Nephron progenitor cell (in vitro differentiated cells): Measurements from ENCODE around the gene USP44.
"Not testable (repeated sequence)": the region's sequence is repeated elsewhere in the genome, so short reads cannot be mapped to it uniquely, and the experiment has no call there.

Source experiments
- DNase-seq: peaks from one replicate; pipeline ENCODE4 v3.0.0; 2021
- H3K27ac Mint-ChIP-seq: 2 replicates; pipeline ENCODE4 v1.8.0; 2021; ENCODE audit warnings: mild to moderate bottlenecking, moderate library complexity, mixed read lengths
- H3K27me3 Mint-ChIP-seq: 2 replicates; pipeline ENCODE4 v1.8.0; 2021; ENCODE audit warnings: mild to moderate bottlenecking, low read depth, mixed read lengths; ENCODE audit not compliant: poor library complexity
- H3K36me3 Mint-ChIP-seq: 2 replicates; pipeline ENCODE4 v1.8.0; 2021; ENCODE audit warnings: low read depth, mixed read lengths
- H3K4me1 Mint-ChIP-seq: 2 replicates; pipeline ENCODE4 v1.8.0; 2021; ENCODE audit warnings: mixed read lengths
- H3K4me3 Mint-ChIP-seq: 2 replicates; pipeline ENCODE4 v1.8.0; 2021; ENCODE audit warnings: mild to moderate bottlenecking, moderate library complexity, mixed read lengths
- H3K9me3 Mint-ChIP-seq: 2 replicates; pipeline ENCODE4 v1.8.0; 2021; ENCODE audit warnings: mild to moderate bottlenecking, moderate library complexity, mixed read lengths
- TF ChIP-seq, protein P1 (sequence below): fragments of 200-600 bp; sonication (generic); IDR thresholded peaks from 2 replicates; pipeline ENCODE4 v1.5.0; 2021; ENCODE audit warnings: antibody characterized with exemption

The USP44 gene

DNA sequence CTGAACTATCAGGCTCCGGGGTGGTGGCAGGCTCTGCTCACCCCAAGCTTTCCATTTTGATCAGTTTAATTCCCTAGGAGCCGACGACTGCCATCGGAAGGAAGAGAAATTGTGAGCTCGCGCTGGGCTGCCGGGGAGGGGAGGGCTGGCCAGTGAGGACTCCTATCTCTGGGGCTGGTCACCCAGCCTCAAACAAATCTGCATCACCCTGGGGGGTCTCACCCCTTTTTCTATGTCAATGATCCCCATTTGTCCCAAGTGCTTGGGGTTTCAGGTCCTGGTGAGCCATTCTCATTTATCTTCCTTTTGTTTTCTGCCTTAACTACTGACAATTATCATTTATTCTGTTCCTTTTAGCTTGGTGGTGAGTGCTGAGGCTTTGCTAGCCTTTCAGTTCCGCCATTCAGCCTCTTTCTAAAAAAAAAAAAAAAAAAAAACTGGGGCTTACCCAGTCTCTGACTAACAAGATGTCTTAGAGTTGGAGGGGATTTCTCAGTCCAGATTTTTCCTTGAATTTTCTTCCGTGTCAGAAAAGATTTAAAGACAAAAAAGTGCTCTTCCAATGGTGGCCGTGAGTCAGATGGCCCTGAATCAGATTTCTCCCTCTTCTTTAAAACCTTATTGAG, 22.8 kb upstream of the USP44 start:
- peak overlapping the region; percentile 44 for H3K4me3 Mint-ChIP-seq
- peak; percentile 5 for DNase-seq
- peaks cover 16% of the 10 kb centered on the region for H3K27me3 Mint-ChIP-seq
- H3K27ac Mint-ChIP-seq: no peak overlapping the region
- TF ChIP-seq, protein P1, sequence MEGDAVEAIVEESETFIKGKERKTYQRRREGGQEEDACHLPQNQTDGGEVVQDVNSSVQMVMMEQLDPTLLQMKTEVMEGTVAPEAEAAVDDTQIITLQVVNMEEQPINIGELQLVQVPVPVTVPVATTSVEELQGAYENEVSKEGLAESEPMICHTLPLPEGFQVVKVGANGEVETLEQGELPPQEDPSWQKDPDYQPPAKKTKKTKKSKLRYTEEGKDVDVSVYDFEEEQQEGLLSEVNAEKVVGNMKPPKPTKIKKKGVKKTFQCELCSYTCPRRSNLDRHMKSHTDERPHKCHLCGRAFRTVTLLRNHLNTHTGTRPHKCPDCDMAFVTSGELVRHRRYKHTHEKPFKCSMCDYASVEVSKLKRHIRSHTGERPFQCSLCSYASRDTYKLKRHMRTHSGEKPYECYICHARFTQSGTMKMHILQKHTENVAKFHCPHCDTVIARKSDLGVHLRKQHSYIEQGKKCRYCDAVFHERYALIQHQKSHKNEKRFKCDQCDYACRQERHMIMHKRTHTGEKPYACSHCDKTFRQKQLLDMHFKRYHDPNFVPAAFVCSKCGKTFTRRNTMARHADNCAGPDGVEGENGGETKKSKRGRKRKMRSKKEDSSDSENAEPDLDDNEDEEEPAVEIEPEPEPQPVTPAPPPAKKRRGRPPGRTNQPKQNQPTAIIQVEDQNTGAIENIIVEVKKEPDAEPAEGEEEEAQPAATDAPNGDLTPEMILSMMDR: no peak
- H3K9me3 Mint-ChIP-seq: no peaks in the 10 kb centered on the region
- no peaks in the 10 kb centered on the region for H3K36me3 Mint-ChIP-seq
- peaks cover 11% of the 10 kb centered on the region for H3K4me1 Mint-ChIP-seq

DNA sequence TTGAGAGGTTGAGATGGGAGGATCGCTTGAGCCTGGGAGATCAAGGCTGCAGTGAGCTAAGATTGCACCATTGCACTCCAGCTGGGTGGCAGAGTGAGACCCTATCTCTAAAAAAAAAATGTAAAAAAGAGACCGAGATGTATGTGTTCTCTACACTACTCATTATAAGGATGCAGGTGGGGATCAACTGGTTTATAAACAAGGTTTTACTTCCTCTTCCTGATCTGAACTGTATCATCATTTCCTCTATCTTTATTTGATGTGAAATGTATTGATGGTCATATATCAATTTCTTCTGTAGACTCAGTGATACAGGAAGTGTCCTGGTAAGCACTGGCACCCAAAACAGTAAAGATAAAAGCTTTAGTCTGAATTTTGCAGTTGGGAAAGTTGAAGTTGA, 20.1 kb upstream of the USP44 start:
- peaks cover 9% of the 10 kb centered on the region for H3K27me3 Mint-ChIP-seq

DNA sequence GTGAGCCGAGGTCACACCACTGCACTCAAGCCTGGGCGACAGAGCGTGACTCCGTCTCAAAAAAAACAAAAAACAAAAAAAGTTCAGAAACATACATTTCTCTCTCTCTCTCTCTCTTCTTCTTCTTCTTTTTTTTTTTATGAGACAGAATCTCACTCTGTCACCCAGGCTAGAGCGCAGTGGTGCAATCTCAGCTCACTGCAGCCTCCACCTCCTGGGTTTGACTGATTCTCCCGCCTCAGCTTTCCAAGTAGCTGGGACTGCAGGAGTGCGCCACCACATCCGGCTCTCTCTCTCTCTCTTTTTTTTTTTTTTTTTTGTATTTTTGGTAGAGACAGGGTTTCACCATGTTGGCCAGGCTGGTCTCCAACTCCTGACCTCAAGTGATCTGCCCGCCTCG, 16.8 kb upstream of the USP44 start:
- H3K36me3 Mint-ChIP-seq, H3K9me3 Mint-ChIP-seq, DNase-seq: not testable (repeated sequence)

More for the DNA sequence above, 20.1 kb upstream of the USP44 start:
- Mint-ChIP-seq H3K4me3 (no peak overlapping the region), H3K27ac (no peak overlapping the region), H3K9me3 (peaks cover 4% of the 10 kb centered on the region), H3K4me1 (peaks cover 11% of the 10 kb centered on the region), H3K36me3 (no peaks in the 10 kb centered on the region)
- DNase-seq: no peak
- TF ChIP-seq, protein P1: no peak

DNA sequence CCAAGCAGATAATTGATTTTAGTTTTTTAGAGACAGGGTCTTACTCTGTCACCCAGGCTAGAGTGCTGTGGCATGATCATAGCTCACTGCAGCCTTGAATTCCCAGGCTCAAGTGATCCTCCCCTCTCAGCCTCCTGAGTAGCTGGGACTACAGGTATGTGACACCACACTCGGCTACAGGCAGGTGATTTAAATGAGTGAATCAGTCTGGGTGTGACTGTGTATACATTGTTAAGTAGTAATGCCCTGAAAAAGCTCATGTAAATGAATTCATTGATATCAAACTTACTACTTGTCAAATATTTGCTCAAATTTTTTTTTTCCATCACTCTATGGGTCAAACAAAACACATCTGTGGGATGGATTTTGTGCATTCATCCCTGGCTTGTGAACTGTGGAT, 6.3 kb upstream of the USP44 start:
- Mint-ChIP-seq H3K4me3 (no peak overlapping the region), H3K27ac (no peak overlapping the region), H3K4me1 (no peaks in the 10 kb centered on the region), H3K27me3 (peaks cover 15% of the 10 kb centered on the region), H3K9me3 (no peaks in the 10 kb centered on the region), H3K36me3 (no peaks in the 10 kb centered on the region)
- DNase-seq: no peak
- TF ChIP-seq, protein P1: no peak

More for the DNA sequence above, 16.8 kb upstream of the USP44 start:
- not testable (repeated sequence) for H3K27ac Mint-ChIP-seq, H3K4me3 Mint-ChIP-seq, H3K4me1 Mint-ChIP-seq, H3K27me3 Mint-ChIP-seq

DNA sequence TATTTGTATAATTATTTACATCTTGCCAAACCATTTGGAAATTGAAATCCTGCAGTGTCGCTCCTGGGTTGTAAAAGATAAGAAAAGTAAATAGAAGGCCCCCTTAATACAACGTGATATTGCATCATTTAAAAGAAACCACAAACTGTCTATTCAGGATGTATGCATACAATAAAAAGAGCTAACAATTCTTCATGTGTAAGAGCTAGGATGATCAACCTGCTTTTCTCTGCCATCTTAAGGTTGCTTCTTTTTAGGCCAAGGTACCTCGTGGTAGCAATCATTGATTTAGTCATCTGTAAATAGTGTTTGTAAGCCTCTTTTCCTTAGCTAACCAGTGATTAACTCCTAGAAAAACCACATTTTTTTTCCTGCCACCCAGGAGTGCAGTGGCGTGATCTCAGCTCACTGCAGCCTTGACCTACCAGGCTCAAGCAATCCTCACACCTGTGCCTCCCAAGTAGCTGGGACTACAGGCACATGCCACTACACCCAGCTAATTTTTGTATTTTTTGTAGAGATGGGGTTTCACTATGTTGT, 3.3 kb upstream of the USP44 start:
- Mint-ChIP-seq H3K4me3 (no peak overlapping the region), H3K4me1 (peaks cover 5% of the 10 kb centered on the region), H3K9me3 (peaks cover 12% of the 10 kb centered on the region), H3K36me3 (peaks cover 2% of the 10 kb centered on the region), H3K27ac (no peak overlapping the region), H3K27me3 (peaks cover 40% of the 10 kb centered on the region)
- no peak for DNase-seq
- TF ChIP-seq, protein P1: no peak

DNA sequence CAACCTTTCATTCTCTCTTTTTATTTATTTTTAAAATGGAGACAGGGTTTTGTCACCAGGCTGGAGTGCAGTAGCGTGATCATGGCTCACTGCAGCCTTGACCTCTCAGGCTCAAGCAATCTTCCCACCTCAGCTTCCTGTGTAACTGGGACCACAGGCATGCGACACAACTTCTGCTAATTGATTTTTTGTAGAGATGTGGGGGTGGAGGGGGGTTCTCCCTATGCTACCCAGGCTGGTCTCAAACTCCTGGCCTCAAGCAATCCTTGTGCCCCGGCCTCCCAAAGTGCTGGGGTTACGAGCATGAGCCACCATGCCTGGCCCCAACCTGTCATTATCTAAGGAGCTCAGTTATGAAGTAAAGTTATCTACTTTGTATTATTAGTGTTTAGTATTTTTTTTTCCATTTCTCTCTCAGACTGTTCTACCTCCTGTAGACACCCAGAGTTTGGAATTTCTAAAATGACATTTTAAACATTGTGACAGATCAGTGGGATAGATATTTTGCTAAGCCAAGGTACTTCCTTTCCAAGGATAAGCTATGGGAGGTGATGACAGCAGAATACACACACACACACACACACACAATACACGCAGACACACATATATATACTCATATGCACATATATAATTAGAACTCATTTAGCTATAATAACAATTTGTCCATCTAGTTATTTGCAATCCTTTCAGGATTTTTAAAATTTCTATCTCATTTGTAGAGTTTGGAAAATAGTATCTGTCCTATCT, 2.1 kb upstream of the USP44 start:
- H3K27me3 Mint-ChIP-seq: peaks cover 51% of the 10 kb centered on the region
- TF ChIP-seq, protein P1: no peak
- H3K4me3 Mint-ChIP-seq: no peak overlapping the region
- H3K9me3 Mint-ChIP-seq: peaks cover 19% of the 10 kb centered on the region
- H3K4me1 Mint-ChIP-seq: peaks cover 5% of the 10 kb centered on the region
- DNase-seq: no peak
- H3K27ac Mint-ChIP-seq: no peak overlapping the region
- H3K36me3 Mint-ChIP-seq: peaks cover 8% of the 10 kb centered on the region
